HG02588 (cell line): Measurements from ENCODE around the gene RBMS3.

Experiments
- ATAC-seq: cut with Tn5 transposase; IDR thresholded peaks from one replicate; pipeline ENCODE4 v1.9.1; 2021; ENCODE audit warnings: mild to moderate bottlenecking, moderate library complexity; ENCODE audit not compliant: unreplicated experiment

The RBMS3 gene

GRCh38 chr3:29919571-29919970 is 638.7 kb downstream of the RBMS3 start:
- ATAC-seq: no peak

- ATAC-seq: no peak
Observed at GRCh38 chr3:29922992-29923746, 642.3 kb downstream of the RBMS3 start.

GRCh38 chr3:29924783-29925561 is 644.1 kb downstream of the RBMS3 start:
- no peak for ATAC-seq

- ATAC-seq: no peak
Observed at GRCh38 chr3:29926378-29926777, 645.5 kb downstream of the RBMS3 start.

GRCh38 chr3:29932696-29933325 is 651.9 kb downstream of the RBMS3 start:
- no peak for ATAC-seq

- ATAC-seq: no peak
Observed at GRCh38 chr3:29933802-29934490, 653.1 kb downstream of the RBMS3 start.

GRCh38 chr3:29934751-29935150 is 653.9 kb downstream of the RBMS3 start:
- no peak for ATAC-seq

- peak; percentile 80 for ATAC-seq
Observed at GRCh38 chr3:29936054-29936453, 655.2 kb downstream of the RBMS3 start.

- no peak for ATAC-seq
Observed at GRCh38 chr3:29936766-29937165, 655.9 kb downstream of the RBMS3 start.

- no peak for ATAC-seq
Observed at GRCh38 chr3:29937185-29937584, 656.3 kb downstream of the RBMS3 start.

GRCh38 chr3:29940759-29941323 is 660.0 kb downstream of the RBMS3 start:
- no peak for ATAC-seq

GRCh38 chr3:29942297-29942696 is 661.4 kb downstream of the RBMS3 start:
- no peak for ATAC-seq

GRCh38 chr3:29949131-29949530 is 668.3 kb downstream of the RBMS3 start:
- no peak for ATAC-seq

- no peak for ATAC-seq
Observed at GRCh38 chr3:29949940-29950616, 669.2 kb downstream of the RBMS3 start.

- no peak for ATAC-seq
Observed at GRCh38 chr3:29952431-29952830, 671.6 kb downstream of the RBMS3 start.

- no peak for ATAC-seq
Observed at GRCh38 chr3:29955413-29955812, 674.5 kb downstream of the RBMS3 start.

GRCh38 chr3:29958816-29959215 is 677.9 kb downstream of the RBMS3 start:
- no peak for ATAC-seq

- ATAC-seq: no peak
Observed at GRCh38 chr3:29971895-29972294, 691.0 kb downstream of the RBMS3 start.

GRCh38 chr3:29972320-29972993 is 691.6 kb downstream of the RBMS3 start:
- ATAC-seq: no peak

- ATAC-seq: no peak
Observed at GRCh38 chr3:29973763-29974162, 692.9 kb downstream of the RBMS3 start.
